ENCODE measurements around the gene ITIH2. TPM values are rescaled to one million over a fixed set of nuclear protein-coding genes. Genes with fewer than 3 reads are reported as not detected.

The ITIH2 gene
- polyA plus RNA-seq, 3 donors = 0.27 to 1.2 (median 0.36) TPM

DNA sequence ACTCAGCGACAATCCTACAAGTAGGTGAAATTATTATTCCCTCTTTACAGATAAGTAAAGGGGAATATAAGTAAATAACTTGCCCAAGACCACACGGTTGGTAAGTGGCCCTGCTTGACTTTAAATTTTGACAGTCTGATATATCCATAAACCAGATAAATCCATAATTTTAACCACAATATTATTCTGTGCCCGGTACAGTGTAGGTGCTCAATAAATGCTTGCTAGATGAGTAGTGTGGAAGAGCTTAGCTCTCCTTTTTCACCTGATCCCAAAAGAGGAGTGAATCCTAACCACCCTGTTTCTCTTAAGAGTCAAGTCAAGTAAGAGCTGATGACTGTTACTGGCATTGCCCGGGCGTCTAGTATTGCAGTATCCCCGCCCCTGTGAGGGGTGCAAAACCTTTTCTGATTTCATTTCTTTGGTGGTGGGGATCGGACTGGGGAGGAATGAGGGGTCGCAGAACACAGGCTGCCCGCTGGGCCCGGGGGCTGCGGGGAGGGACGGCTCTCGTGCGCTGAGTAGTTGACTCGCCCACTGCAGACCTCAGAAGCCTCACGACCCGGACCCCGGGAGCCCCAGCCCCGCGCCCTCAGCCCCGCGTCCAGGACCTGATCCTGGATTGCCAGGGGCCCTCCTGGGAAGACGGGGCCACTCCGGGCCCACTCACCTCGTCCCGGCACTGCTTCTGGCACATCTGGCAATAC lies 84.2 kb downstream of the ITIH2 start:
- peak in 1 of 11 donors; percentile 1 for DNase-seq (ENCODE audit: extremely low read depth in 1 of 11, low read depth in 9 of 11, low spot score in 4 of 11)

DNA sequence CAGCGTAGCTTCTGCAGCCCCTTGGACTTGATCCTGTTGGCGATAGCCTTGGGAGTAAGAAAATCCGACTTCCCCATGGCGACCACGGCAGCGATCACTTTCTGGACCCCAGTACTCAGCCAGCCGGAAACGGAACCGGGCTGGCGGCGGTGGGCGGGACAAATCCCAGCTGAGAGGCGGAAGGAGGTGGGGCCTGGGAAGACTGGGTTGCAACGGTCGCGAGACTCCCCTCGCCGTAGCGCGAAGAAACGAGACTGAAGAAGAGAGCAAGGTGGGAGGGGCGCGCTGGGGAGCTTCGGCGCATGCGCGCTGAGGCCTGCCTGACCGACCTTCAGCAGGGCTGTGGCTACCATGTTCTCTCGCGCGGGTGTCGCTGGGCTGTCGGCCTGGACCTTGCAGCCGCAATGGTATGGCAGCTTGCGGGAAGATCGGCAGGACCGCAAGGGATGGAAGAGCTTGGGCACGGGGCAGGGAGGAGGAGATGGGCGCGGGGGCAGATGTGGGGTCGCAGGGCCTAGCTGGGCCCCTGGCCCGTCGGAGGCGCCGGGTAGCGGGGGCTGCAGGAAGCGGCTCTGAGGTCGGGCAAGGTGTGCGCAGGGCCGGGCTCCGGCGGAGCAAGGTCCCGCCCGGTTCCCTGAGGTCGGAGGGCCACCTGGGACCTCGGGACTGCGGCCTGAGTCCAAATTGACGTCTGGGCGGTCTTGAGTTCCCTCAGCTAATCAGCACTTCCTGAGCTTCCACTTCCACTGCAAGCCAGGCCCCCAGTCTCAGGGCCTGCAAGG lies 84.9 kb downstream of the ITIH2 start, which contains the start of the genes ATP5F1C and KIN:
Gene ATP5F1C (plus strand): TSS at position 321 of the 782 bp plus-strand sequence. CDS start 31 bp downstream, at position 352.
Gene KIN (minus strand): TSS at position 137 of the 782 bp plus-strand sequence. CDS start 60 bp downstream, at position 77.
- peak; percentile 93 to 97 (median 95) for DNase-seq (ENCODE audit: extremely low read depth in 1 of 11, low read depth in 9 of 11, low spot score in 4 of 11)

DNA sequence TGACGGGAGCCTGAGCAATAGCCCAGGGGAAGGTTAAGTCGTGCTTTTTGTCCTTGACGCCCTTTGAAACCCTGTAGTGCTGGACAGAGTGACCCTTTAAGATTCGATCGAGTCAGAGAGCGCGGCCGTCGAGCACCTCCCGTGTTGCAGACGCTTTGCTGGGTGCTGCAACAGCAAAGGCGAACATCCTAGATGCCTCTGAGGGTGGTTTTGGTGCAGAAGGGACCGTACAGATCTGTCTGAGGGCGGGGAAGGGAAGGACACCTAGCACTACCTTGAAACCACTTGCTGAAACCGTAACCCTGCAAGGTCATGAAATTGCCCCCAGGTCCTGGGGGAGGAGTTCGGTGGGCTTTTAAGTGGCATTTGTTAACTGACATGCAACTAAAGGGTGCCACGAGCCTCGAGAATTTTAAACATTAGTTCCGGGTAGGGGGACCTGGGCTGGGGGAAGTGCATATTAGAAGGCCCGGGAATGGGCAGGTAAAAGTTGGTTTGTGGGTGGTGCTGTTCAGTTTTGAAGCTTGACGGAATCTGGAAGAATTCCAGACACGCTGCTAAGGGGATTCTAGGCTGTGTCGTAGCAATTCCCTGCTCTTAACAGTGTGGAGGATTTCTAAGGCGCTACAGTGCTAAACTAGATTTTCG lies 85.6 kb downstream of the ITIH2 start:
- peak in 10 of 11 donors; percentile 7 to 65 (median 30) for DNase-seq (ENCODE audit: extremely low read depth in 1 of 11, low read depth in 9 of 11, low spot score in 4 of 11)

DNA sequence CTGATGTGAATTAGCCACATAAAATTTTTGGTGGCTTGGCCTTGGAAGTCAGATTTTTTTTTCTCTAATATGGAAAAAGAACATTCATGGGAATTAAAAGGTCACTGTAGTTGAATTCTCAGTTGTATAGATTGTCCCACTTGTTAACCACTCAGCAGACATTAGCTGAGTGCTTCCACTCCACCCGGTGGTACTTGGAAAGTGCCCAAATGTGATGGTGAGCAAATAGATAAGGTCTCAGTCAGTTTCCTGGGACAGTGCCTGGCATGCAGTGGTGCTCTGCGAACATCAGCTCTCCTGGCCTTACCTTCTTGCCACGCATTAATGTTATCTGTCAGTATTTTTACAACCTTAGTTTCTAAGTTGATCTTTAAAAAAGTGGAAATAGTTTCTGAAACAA lies 86.3 kb downstream of the ITIH2 start:
- DNase-seq (ENCODE audit: extremely low read depth in 1 of 11, low read depth in 9 of 11, low spot score in 4 of 11) = no peak

DNA sequence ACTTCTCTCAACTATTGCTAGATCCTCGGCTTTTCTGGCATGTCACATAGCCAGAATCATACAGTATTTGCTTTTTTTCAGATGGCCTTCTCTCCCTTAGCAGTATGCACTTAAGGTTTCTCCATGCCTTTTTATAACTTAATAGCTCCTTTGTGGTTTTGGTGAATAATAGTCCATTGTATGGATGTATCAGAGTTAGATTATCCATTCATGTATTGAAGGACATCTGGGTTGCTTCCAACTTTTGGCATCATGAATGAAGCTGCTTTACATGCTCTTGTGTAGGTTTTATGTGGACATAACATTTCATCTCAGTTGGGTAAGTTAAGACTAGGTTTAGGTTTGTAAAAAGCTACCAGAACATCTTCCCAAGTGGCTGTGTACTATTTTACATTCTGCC lies 89.4 kb downstream of the ITIH2 start:
- no peak for DNase-seq (ENCODE audit: extremely low read depth in 1 of 11, low read depth in 9 of 11, low spot score in 4 of 11)

DNA sequence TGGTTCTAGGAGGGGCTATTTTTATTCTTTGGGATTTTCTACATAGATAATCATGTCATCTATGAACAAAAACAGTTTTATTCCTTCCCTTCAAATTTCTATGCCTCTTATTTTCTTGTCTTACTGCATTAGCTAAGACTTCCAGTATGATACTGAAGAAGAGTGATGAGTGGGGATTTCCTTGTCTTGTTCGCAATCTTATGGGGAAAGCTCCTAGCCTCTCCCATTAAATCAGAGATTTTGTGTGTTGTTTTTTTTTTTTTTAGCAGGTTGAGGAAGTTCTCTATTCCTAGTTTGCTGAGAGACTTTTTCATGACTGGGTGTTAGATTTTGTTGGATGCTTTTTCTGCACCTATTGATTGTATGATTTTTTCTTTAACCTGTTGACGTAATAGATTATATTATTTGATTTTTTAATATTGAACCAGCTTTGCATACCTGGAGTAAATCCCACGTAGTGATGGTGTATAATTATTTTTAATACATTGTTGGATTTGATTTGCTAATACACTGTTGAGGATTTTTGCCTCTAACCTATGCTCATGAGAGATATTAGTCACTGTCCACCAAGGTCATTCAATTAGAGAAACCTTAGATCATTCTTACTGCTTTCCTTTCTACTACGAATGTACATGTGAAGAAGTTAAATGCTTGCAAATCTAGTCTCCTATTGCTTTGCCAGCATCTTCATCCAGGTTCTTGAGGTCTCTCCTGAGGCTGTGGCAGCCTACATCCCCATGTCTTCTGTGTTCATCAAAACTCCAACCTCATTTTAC lies 91.3 kb downstream of the ITIH2 start:
- DNase-seq (ENCODE audit: extremely low read depth in 1 of 11, low read depth in 9 of 11, low spot score in 4 of 11) = no peak

DNA sequence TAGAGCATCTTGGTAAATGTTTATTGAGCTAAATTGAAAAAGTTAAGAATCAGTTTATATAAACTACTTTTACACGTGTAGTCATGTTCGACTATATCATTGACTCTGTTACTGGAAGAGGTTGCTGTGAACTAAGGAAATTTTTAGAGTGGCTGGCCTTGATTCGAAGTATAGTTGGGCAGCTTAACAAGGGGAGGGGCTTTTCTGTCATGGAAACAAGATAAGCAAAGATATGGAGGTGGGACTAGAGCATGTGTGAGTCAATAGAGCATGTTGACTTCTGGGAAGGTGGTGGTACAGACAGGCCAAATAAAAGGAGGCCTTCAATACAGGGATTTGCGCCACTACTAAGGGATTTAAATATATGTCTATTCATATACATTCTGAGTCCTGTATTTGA lies 92.5 kb downstream of the ITIH2 start:
- peak in 1 of 11 donors; percentile 19 for DNase-seq (ENCODE audit: extremely low read depth in 1 of 11, low read depth in 9 of 11, low spot score in 4 of 11)

DNA sequence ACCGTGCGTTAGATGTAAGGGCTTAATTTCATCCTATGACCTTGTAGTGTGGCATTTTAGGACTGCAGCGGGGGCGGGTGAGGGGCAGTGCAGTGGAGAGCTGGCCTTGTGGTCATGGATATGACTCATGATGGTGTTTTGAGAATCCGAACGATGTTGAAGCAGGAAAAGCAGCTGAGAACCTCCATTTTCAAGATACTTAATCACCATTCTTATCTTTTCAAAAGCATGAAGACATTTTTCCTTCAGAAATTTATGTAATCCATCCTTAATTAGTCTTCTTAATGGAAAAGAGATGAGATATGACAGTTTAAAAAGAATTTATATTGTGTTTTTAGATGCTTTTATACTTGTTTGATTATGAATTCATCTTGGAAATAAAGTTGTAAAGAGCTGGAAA lies 94.5 kb downstream of the ITIH2 start:
- DNase-seq (ENCODE audit: extremely low read depth in 1 of 11, low read depth in 9 of 11, low spot score in 4 of 11) = no peak

Other genes with a start within 250 kb of the ITIH2 start
- 10 to 100 TPM; 20.9 to 25.4 (median 24.6) TPM for gene ITIH5, start 36.4 kb upstream of the ITIH2 start, polyA plus RNA-seq (ENCODE audit: insufficient read length in 3 of 3)
- 10 to 100 TPM; 19.2 to 25.8 (median 21.1) TPM for gene KIN, start 84.7 kb downstream of the ITIH2 start, polyA plus RNA-seq (ENCODE audit: insufficient read length in 3 of 3)
- 100 to 1,000 TPM; 400 to 418 (median 402) TPM for gene ATP5F1C, start 84.9 kb downstream of the ITIH2 start, polyA plus RNA-seq (ENCODE audit: insufficient read length in 3 of 3)
- 10 to 100 TPM; 10.6 to 12.3 (median 10.9) TPM for gene TAF3, start 115.2 kb downstream of the ITIH2 start, polyA plus RNA-seq (ENCODE audit: insufficient read length in 3 of 3)

Data from renal cortex interstitium (tissue), 11 donors.